GM21529 (cell line): ENCODE data around the gene SACM1L.
"Not testable (repeated sequence)": the region's sequence is repeated elsewhere in the genome, so short reads cannot be mapped to it uniquely, and the experiment has no call there.

Experiments used
- ATAC-seq: cut with Tn5 transposase; IDR thresholded peaks from one replicate; pipeline ENCODE4 v1.9.1; 2021; ENCODE audit not compliant: unreplicated experiment

Gene SACM1L

DNA sequence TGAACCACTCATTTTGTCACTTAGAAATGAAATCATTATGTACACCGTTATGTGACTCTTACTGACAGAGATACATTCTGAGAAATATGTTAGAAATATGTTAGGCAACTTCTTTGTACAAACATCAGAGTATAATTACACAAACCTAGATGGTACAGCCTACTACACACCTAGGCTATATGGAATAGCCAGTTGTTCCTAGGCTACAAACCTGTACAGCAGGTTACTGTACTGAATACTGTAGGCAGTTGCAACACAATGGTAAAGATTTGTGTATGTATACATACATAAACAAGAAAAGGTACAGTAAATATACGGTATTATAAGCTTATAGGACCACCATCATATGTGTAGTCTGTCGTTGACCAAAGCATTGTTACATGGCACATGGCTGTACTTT is 3.7 kb downstream of the SACM1L start:
- no peak for ATAC-seq

DNA sequence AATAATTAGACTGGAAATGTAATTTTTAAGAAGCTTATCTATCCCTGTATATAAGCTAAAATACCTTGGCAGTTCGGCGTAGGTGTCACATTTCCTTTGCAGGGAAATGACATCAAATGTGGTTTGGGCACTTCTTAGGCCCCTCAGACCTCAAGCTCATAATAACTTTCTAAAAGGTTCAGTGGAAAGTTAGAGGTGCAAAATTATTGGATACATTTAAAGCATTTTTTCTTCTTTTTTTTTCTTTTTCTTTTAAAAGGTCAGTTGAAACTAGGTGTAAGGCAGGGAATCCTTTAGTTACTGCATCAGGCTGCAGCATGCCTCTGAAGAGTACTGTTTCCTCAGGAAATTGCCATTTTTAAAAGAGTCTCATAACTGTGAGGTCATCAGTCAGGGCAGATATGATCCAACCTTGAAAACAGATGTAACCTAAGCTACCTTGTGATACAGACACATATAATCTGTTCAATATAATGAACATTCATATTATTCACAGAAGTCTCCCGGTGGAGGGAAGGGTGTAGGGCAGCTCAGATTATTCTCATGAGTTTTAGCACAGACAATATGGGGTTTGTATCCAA is 4.8 kb downstream of the SACM1L start:
- peak; percentile 35 for ATAC-seq

DNA sequence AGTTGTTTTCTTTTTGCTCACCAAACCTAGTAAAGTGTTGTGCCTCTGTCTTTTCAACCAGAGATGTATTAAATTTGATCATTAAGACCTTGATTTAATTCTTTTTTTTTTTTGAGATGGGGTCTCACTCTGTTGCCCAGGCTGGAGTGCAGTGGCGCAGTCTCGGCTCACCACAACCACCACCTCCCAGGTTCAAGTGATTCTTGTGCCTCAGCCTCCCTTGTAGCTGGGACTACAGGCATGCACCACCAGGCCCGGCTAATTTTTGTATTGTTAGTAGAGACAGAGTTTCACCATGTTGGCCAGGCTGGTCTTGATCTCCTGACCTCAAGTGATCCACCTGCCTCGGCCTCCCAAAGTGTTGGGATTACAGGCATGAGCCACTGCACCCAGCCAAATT is 6.0 kb downstream of the SACM1L start:
- not testable (repeated sequence) for ATAC-seq

DNA sequence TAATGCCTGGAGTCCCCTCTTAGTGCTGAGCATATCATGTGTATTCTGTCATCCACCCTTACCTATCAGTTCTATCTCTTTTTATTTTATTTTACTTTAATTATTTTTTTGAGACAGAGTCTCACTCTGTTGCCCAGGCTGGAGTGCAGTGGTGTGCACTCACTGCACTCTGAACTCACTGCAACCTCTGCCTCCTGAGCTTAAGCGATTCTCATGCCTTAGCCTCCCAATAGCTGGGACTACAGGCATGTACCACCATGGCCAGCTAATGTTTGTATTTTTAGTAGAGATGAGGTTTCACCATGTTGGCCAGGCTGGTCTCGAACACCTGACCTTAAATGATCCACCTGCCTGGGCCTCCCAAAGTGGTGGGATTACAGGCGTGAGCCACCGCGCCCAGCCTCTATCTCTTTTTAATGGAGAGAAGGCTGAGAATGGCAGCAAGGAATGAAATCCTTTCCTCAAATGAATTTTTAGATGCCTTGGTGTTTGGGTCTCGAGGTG is 11.4 kb downstream of the SACM1L start:
- ATAC-seq, result no peak

DNA sequence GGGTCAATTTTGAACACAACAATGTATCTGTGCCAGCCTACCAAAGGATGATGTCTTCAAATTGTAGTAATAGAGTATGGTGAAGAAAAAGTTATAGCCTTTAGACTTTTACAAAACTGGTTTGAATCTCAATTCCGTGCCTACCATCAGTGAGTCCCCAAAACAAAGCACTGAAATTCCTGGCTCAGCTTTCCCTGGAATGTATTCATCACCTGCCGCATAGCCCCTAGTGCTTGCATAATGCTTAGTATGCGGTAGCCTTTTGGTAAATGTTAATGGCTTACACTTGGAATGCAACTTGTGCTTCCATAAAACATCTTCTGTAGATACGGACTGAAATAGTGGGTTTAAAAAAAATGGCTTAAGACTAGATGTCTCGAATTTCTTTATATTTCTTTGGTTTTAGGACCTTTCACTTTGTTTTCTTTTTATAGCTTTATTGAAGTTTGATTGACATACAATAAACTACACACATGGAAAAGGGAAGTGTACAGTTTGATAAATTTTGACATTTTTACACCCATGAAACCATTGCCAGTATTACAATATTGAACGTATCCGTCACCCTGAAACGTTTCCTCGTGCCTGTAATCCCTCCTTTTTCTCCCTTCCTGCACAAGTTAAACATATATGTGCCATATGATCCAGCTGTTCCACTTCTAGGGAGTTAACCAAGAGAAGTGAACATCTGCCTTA is 12.1 kb downstream of the SACM1L start:
- no peak for ATAC-seq

DNA sequence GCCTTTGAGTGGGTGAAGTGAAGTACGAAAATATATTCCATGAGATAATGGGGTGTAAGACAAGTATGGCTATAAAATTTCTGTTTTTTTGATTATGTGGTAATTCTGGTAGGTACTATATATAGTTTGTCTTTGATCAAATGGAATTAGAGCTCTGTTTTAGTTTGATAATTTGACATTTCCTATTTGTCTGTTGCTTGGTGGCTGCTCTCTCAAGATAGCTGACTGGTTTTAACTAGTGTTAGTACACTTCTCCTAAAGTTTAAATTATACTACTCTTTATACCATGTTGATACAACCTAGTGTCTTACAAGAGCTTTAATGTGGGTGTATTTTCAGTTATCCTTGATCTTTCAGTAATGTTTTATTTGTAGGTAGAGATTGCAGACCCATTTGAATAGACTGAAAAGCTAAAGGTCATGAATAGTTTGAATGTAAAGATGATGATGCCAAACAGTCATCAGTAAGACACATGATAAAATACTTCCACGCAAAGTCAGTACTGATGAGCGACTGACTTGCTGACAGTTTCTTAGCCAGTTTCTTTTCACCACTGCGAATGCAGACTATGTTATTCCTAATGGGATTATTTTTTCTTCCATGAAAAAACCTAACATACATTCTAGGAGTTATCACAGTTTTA is 15.2 kb downstream of the SACM1L start:
- no peak for ATAC-seq

DNA sequence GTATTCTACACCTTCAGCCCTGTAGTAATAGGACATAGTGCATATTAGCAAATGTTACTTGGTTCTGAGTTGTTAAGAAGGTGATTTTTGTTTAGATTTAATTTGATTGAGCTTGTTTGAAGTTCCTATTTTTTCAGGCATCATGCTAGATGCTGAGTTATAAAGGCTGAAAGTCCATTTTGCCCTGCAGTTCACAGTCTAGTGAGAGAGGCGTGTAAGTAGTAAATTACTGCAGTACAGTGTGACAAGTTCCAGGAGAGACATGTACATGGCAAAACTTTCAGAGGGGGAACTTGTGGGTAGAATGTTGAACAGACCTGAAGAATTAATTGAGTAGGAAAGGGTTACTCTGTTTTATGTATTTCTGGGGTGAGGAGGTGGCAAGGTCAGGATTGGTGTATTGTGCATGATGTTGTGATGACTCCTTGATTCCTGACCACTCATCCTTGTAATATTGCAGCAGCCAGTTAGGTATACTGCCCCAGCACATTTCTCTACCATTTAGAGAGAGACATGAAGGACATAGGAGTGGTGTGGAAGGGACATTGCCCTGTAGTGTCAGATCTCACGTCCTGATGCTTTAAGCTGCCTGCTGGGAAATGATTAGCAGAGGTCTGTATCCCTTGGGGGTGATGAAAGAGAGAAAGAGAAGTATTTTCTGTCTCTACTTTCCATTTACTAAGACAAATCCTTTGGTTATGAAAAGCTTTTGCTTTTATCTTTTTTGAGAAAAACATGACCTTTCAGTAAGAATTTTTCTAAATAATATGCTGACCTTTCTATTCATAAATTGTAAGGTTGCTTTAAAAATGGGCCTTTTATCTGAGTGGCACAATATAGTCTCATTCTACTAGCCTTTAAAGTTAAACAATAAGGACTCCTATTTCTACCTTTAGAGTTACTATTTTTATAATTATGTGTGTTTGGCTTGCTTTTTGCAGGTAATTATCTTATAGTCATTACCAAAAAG is 16.9 kb downstream of the SACM1L start:
- no peak for ATAC-seq

DNA sequence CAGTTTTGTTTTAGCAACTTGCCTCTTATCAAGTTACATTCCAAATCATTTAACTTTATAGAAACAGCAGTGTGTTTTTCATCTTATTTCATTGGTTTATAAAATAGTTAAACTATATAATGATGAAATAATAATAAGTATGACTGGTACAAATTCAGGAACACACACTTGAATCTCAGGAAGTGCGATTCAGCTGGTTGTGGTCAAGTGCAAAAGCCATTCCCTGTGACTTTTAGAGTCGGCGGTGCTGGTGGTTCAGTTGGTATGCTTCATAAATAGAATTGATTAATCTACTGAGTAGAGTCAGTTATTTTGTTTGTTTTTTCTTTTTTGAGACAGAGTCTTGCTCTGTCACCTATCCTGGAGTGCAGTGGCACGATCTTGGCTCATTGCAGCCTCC is 22.7 kb downstream of the SACM1L start:
- ATAC-seq, result no peak

DNA sequence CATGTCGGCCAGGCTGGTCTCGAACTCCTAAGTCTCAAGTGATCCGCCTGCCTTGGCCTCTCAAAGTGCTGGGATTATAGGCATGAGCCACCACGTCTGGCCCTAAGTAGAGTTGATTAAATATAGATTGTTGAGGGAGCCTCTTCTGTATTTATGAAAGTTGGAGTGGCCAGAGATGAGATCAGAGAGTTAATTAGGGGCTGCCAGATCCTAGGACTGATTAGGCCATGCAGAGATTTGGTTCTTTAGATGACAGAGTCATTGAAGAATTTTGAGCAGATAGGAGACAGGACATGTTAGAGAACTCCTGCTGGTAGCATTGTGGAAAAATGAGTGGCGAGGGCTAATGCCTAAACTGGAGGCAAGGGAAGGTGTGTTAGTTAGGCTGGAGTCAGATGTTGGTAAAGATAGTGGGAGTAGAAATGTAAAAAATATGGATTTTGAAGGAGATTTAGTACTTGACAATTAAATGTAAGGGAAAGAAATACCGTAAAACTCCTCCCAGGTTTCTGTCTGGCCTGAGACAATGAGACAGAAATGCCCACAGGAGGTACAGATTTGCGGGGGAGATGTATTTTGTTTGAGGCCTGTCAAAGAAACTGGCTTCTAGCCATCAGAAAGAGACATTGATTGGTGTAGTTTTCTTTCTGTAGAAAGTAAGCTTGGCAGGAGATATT is 23.4 kb downstream of the SACM1L start:
- ATAC-seq, result no peak

DNA sequence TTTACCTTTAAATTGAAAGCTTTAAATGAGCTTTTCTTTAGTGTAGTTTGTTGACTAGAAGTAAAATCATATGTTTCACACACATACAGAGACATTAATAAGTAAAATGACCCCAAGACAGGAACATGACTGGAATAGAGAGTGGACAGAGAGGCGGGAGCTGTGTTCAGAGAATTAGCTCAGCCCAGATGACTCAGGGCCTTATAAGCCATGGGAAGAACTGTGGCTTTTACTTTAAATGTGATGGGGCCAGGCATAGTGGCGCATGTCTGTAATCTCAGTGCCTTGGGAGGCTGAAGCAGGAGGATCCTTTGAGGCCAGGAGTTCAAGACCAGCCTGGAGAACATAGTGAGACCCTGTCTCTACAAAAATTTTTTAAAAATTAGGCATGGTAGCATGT is 26.7 kb downstream of the SACM1L start:
- no peak for ATAC-seq

DNA sequence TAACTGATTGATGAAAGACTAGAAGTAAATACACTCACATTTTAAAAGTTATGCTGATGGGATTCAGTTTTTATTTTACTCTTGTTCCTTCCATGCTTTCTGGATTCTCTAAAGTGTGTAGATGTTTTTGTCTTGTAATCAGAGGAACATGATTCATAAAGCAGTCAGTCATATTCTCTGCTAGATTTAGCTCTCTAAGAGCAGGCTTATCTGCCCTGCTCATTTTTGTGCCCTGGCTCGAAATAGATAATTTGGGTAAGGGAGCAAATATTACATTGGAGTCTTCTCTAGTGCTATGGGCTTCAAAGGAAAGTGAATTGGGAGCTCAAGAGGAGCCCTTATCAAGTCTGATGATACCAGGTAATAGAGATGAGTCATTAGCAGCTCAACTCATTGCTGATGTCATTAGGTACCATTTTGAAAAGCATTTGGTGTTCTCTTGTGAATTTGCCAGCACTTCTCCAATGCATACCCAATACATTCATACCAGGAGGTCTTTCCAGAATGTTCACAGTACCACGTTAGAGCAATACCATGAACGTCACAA is 27.7 kb downstream of the SACM1L start:
- ATAC-seq, result no peak

DNA sequence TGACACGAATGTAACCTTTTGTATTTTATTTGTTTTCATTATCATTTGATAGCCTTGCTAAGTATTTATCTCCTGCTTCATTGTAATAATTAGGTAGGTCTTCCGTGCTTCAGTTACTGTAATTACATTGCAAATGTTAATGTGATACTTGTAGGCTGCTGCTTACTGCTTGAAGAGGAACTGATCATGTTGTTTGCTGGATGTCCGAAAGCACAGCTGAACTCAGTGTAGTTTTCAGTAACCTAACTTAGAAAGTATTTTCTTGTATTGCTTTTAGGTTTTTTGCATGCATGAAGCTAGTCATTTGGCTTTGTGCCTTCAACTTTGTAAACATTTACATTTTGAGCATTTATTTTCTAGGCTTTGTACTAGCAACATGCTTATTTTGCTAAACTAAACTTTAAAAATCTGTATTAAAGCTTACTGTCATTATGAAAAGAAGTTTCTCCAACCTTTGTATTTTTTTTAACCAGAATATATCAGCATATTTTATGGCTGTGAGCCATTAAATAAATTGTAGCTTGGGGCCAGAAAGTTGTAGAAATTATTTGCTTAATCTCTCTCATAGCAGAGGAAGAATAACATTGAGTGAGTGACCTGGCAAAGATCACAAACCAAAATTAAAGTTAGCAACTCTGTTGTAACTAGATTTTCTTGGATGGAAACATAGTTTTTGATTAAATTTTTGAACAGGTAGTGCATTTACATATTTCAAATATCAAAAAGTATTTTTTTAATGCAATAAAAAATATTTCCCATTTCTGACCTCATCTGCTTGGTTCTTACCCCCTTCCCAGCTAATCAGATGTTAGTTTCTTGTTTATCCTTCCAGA is 30.7 kb downstream of the SACM1L start:
- no peak for ATAC-seq

DNA sequence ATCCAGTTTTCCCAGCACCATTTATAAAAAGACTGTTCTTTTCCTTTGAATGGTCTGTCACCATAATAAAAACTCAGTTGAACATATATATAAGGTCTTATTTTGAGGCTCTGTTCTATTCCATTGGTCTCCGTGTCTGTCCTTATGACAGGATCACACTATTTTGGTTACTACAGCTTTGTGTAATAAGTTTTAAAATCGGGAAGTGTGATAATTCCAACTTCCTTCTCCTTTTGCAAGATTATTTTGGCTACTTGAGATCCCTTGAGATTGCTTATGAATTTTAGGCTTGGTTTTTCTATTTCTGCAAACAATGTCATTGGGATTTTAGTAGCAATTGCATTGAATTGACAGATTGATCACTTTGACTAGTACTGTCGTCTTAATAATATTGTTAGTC is 35.7 kb downstream of the SACM1L start:
- no peak for ATAC-seq

DNA sequence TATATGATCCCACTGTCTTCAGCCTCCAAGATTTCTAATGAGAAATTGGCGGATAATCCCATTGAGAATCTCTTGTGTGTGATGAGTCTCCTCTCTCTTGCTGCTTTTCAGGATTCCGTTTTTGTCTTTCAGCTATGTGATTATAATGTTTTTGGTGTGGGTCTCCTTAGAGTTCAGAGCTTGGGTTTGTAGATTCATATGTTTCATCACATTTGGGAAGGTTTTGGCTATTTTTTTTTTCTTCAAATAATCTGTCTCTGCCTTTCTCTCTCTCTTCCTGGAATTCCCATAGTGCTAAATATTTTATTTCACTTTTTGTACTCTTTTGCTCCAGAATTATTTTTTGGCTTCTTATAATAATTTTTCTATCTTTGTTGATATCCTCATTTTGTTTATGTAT is 40.4 kb downstream of the SACM1L start:
- ATAC-seq, result no peak

DNA sequence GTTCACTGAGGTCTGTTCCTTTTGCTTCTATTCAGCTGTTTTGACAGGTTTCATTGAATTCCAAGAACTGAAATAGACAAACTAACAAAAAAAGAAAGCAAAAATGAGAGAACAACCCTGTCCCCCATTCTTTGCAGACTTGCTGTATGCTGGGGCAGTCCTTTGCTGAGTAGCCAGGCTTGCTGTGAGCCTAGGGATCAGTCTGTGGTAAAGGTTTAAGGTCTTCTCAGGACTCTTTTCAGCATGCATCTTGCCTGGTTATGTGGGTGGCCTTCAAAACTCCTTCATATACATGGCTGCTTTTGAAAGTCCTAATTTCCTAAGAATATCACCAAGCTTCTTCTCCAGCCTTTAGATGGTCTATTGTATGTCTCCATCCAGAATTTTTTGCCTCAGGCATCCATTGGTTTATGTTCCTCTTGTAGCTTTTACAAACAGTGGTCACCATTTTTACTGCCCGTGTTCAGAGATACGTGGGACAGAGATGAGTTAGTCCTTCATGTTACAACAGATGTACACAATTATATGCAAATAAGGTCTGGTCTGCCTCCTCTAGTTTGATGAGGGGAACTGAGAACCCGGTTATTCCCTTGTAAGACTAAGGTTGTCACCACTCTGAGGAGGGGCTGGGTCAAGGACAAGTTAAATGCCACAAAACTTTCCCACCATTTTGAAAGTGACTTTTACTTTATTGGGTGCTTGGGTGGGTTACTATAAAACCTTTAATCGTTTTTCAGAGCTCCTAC is 41.4 kb downstream of the SACM1L start:
- ATAC-seq, result no peak

DNA sequence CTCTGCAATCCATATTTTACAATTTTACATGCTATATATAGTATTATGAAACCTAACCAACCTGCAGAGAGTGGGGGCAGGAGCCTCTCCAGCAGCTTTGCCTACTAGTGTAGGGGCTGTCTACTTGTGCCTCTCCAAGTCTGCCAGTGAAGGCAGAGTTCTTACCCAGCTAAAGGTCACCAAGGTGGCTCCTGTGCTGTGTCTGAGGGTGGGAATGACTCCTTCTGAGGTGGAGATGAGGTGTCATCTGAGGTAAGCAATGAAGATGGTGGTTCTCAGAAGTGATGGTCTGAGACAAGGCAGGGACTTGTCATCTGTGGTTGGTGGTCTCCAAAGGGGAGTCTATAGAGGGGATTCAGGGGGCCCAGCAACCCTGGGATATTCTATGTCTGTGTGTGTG is 47.5 kb downstream of the SACM1L start:
- ATAC-seq, result no peak

DNA sequence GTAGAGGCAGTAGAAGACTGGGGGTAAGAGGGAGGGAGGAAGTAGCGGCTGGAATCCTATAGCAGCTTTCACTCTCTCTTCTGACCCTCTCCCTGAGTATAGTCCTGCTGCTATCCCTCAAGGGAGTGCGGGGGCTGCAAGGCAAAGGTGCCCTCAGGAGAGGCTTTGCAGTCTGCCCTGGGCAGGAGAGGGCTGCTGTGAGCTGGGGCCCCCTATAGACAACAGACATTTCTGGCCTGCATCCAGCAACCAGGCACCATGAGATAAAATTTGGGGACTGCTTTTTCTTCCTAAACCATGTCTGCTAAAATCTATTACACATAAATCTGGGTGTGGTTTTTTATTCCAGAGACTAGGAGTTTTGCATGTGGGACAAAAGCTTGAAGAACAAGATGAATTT is 48.0 kb downstream of the SACM1L start:
- ATAC-seq, result no peak

DNA sequence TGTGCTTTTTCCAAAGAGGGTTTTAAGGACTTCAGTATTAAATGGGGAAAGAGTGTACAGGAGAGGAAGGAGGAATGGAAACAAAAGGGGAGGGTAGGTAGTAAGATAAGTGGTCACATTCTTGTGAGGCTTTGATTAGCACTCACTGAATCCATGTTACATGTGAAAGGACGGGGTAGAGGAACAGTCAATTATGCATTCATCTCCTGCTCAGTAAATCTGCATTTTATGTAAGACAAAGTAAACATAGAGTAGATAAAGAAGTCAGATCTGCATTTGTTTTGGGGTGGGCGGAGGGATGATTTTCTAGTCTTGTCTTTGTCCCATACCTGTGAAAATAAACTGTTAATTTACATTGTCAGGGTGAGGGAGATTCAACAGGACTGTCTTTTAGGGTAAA is 50.8 kb downstream of the SACM1L start:
- no peak for ATAC-seq

DNA sequence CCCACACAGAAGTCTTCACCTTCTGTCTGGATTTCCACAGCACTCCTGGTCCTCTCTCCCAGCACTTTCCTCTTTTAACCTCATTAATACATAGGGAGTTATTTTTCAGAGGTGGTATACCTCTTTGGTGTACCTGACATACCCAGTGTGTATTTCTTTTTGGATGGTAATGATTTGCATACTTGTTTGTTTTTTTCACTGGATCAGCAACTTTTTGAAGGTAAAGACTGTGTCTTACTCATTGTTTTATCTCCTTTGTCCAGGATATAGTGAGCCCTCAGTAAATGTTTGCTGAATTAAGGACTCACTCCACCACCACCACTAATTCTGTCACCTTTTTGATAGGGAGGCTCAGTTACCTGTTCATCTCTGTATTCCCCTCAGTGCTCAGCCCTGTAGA is 52.1 kb downstream of the SACM1L start:
- ATAC-seq, result no peak
